HG03064 (cell line): ENCODE results near the gene PRRC2C.
"Not testable (repeated sequence)": the region's sequence is repeated elsewhere in the genome, so short reads cannot be mapped to it uniquely, and the experiment has no call there.

Experiments used
- ATAC-seq: cut with Tn5 transposase; IDR thresholded peaks from one replicate; pipeline ENCODE4 v1.9.1; 2021; ENCODE audit warnings: low read depth; ENCODE audit not compliant: unreplicated experiment

PRRC2C gene

GRCh38 chr1:171495444-171495843 lies 10.1 kb downstream of the PRRC2C start:
- no peak for ATAC-seq

DNA sequence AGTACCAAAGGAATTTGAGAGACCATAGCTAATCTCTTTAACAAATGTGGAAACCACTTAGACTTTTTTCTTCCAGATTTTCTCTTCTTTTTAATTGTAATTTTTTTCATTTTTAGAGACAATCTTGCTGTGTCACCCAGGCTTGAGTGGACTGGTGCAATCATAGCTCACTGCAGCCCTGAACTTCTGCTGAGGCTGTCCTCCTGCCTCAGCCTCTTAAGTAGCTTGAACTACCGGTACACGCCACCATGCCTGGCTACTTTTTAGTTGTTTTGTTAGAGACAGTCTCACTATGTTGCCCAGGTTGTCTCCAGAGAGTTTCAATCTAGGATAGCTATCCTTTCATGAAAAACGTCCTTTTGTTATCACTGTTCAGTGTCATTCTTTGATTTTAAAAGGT lies 15.0 kb downstream of the PRRC2C start:
- ATAC-seq = no peak

DNA sequence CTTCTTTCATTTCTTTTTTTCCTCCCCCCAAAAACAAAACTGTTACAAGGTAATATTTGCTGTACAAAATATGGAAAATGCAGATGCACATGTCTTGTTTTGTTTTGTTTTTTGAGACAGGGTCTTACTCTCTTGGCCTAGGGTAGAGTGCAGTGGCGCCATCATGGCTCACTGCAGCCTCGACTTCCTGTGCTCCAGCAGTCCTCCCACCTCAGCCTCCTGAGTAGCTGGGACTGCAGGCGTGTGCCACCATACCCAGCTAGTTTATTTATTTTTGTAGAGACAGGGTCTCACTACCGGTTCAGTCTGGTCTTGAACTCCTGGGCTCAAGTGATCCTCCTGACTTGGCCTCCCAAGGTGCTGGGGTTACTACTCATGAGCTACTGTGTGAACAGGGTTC lies 15.5 kb downstream of the PRRC2C start:
- no peak for ATAC-seq

DNA sequence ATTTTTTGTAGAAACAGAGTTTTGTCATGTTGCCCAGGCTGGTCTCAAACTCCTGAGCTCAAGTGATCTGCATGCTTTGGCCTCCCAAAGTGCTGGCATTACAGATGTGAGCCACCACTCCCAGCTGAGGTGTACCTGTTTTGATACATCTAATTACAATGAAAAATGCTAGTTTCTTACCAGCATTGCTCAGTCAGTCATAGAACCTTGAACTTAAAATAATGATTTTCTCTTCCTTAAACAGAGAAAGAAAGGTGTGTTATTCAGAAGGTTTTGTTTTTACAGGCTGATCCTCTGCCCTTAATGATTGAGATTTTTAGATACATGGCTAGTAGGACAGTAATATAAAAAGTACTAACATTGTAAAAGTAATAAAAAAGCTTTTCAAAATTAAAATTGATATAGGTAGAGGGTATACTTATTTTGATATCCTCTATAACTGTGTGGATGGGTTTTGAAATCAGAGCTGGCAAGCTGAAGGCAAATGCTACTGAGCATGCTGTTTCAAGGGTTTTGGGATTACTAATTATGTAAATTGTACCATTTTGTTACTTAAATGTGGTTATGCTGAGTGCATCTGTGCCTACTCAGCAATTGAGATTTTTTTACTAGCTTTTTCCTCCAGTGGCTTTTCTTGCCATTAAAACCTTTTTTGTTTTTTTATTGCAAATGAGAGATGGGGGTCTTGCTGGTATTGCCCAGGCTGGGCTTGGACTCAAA lies 16.1 kb downstream of the PRRC2C start:
- ATAC-seq = peak; percentile 68

DNA sequence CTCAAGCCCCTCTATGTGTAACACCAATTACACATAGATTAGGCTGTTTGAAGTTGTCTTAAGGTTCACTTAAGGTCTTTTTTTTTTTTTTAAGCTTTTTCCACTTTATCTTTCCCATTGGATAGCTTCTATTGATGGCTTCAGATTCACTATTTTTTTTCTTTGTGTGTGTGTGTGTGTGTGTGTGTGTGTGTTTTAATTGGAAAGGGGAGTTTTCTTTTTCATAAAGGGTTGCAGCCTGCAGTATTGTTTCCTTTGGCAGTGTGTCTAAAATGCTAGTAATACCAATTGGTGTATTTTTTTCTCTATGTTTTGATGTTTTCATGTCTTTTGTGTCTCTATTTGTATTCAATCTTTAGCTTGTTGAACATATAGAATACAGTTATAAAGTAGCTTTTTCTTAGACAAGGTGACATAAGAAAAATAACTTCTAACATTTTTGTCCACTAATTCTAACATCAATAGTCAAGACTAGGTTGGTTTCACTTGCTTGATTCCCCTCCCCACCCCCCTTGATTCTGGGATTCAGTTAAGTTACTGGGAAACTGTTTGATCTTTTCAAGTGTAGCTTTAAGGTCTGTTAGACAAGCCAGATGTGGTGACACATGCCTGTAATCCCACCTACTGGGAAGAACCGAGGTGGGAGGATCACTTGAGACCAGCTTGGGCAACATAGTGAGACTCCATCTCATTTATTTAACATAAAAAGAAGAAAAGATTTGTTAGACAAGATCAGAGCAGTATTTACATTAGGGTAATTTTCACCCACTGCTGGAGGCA lies 21.4 kb downstream of the PRRC2C start:
- no peak for ATAC-seq

DNA sequence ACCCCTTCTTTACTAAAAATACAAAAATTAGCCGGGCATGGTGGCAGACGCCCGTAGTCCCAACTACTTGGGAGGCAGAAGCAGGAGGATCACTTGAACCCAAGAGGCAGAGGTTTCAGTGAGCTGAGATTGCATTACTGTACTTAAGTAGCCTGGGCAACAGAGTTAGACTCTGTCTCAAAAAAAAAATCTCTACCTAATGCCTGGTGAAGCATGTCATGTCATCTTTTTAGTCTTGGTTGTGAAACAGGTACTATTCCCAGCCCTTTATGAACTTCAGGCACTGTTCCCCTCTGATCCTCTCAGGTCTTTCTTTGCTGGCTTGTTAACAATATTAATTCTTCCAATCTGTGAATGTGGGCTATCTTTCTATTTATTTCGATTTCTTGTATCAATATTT lies 22.1 kb downstream of the PRRC2C start:
- ATAC-seq = no peak

DNA sequence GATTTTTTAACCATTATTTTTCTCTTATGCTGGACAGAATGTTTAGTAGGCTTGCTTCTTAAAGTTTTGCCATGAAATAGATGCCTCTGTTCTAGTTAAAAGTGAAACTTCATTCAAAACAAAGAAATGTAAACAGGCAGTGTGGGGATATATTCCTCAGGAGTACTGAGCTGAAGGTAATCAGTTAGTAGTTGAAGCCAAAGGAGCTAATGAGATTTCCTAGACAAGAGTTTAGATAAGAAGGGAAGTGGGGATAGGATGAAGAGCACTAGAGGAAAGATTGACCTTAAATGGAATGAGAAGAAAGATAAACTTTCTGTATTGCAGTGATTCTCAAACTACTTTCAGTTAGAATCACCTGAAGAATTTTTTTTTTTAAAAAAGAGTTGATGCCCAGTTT lies 23.9 kb downstream of the PRRC2C start:
- no peak for ATAC-seq

- no peak for ATAC-seq
Observed at GRCh38 chr1:171513743-171514142, 28.4 kb downstream of the PRRC2C start.

DNA sequence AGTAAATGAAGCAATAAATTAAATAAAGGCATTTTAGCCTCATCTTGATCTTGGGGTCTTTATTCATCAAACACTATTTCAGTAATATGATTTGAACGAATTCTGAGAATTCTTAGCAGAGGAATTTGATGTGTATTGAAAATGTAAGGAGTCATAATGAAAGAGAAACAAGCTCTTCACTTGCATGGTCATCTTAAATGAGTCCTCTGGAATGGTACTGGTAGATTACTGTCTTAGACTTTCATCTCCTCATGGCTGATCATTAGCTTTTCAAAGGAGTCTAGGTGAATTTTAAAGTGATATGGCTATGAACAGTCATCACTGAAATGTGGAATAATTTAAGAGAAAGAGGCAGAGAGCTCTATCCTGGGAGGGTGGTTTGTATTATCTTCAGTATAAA lies 30.0 kb downstream of the PRRC2C start:
- no peak for ATAC-seq

DNA sequence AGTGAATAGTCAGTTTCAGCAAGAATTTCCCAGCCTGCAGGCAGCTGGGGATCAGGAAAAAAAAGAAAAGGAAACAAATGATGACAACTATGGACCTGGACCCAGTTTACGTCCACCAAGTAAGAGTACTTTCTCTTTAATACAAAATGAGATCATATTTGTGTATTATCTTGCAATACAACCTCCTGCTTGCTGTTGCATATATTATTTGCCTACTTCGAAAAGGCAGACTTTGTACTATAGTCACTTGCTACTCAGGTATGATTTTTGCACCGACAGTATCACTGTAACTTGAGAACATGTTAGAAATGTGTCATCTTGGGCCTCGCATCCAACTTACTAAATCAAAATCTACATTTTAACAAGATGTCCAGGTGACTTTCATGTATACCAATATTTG lies 30.4 kb downstream of the PRRC2C start:
- no peak for ATAC-seq

DNA sequence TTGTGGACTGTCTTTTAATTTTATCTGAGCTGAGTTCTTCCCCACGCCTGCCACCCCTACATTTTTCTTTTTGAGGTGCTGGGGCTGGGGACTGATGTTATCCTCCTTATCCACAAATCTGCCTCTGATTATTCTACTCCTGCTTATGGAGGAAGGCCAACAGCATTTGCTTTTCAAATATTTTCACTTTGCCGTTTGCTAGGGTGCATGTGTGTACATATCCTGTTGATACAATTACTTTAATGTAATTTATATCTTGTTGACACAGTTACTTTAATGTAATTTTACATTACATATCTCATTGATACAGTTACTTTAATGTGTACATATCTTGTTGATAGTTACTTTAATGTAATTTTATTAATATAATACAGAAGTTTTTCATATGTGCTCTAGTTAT lies 36.2 kb downstream of the PRRC2C start:
- ATAC-seq = no peak

GRCh38 chr1:171530676-171531075 lies 45.3 kb downstream of the PRRC2C start:
- no peak for ATAC-seq

- no peak for ATAC-seq
Observed at GRCh38 chr1:171532520-171532919, 47.2 kb downstream of the PRRC2C start.

- ATAC-seq = no peak
Observed at GRCh38 chr1:171545523-171545922, 60.2 kb downstream of the PRRC2C start.

GRCh38 chr1:171550050-171550449 lies 64.7 kb downstream of the PRRC2C start:
- ATAC-seq = no peak

DNA sequence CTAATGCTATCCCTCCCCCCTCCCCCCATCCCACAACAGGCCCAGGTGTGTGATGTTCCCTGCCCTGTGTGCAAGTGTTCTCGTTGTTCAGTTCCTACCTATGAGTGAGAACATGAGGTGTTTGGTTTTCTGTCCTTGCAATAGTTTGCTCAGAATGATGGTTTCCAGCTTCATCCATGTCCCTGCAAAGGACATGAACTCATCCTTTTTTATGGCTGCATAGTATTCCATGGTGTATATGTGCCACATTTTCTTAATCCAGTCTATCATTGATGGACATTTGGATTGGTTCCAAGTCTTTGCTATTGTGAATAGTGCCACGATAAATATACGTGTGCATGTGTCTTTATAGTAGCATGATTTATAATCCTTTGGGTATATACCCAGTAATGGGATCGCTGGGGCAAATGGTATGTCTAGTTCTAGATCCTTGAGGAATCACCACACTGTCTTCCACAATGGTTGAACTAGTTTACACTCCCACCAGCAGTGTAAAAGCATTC lies 65.3 kb downstream of the PRRC2C start:
- ATAC-seq = not testable (repeated sequence)

GRCh38 chr1:171553960-171554359 lies 68.6 kb downstream of the PRRC2C start:
- ATAC-seq = not testable (repeated sequence)

DNA sequence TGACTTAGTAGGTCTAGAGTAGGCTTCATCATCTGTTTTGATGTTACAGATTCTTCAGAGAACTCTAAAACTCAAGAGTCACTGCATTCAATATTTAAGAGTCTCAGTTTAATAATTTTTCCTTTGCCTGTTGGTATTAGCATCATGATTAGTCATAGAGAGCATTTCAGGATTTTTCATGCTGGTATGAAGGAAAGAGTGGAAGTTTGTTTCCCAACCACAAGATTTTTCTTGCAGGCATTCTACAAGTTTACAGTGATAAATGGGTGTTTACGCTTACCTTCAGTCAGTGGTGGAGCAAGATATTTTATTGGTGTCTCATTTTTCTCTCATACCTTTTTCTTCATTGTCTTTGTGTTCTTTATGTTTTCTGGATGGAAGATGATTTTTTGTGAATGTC lies 78.3 kb downstream of the PRRC2C start:
- no peak for ATAC-seq

- no peak for ATAC-seq
Observed at GRCh38 chr1:171566467-171566866, 81.1 kb downstream of the PRRC2C start.

GRCh38 chr1:171570295-171570694 lies 85.0 kb downstream of the PRRC2C start:
- no peak for ATAC-seq

DNA sequence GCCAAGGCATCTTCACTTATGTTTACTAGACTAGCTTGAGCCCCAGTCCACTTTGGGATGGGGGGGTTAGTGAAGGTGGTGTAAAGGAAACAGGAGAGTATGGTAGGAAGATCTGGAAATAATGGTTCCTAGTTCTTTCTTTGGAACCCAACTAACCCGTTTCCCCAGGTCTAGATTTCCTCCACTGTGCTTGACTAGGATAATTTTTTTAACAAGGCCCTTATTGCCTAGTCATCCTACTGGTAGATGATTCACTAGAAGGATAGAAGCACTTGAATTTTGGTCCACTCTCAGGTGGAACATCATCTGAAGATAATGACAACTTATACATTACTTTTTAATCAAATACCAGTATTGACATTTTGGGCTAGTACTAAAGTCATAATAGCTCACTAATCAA lies 90.8 kb downstream of the PRRC2C start:
- ATAC-seq = no peak

DNA sequence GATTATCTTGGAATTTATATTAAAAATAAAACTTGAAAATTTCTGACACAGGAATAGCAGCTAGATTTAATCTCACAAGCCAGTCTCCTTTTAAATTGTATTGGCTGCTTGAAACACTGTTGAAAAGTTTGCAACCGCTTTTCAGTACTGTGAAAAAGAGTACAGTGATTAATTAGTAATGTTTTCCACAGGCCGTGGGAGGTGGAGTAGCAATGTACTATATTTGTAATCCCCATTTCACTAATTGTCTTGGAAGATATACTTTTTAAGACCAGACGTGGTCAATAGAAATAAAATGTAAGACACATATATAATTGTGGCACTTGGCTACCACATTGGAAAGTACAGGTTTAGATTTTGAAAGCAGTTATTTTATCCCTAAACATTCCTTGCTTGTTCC lies 95.9 kb downstream of the PRRC2C start:
- no peak for ATAC-seq
